Measurements from ENCODE around the gene CTNNA3.
"Not testable (repeated sequence)": the region's sequence is repeated elsewhere in the genome, so short reads cannot be mapped to it uniquely, and the experiment has no call there.

CTNNA3 gene

DNA sequence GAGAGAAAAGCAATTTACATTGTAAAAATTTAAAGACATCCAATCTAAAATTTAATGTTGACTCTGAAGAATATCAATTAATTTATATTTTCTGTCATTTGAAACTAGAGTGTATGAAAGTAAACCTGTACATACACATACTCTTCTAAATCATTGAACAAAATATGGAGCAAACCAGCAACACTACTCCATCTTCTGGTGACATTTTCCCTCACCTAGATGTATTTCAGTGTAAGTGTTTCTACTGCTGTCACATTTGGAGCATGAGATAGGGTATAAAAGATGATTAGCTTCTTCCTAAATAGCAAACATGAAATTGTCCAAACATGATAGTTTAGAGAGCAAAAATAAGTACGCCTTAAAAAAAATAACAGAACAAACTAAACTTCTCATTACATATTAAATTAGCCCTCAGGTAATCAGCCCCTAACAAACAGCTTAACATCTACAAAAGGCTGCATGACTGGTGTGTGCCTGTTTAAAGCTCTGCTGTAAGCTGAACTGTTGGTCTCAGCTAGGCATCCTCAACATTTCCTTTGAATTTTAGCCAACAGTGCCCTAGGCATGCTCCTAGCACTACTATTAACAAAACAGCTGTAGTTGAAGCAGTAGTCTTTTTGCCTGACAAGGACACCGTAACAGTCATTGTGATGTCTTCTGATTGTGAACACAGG, 189.8 kb downstream of the CTNNA3 start:
- no peak for DNase-seq (ENCODE audit: low spot score)

DNA sequence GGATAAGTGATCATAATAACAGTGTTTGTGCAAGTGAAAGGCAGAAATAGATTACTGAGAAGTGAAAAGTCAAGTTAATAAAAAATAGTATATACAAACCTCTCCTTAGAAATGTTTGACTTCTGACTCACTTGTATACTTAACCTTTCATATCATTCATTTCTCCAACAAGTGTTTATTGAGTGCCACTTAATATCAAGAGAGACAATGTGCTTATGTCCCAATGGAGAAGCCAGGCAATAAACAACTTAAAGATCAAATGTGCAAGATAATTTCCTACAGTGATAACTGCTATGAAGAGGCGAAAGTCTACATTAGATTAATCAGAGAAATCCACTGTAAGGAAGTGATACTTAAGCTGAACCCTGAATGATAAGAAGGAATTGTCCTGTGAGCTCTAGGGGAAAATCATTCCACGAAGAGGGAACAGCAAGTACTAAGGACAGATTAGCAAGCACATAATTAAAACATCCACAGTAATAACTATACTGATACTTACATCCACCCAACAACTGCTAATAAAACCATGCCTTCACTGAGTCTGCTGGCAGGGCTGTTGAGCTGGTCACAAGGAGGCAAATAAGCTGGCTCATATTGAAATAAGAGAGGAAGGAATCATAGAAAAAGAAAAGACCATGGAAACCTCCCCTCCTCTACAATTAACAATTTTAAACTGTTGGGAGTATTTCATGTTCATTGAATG, 203.5 kb downstream of the CTNNA3 start:
- no peak for DNase-seq (ENCODE audit: low spot score)

DNA sequence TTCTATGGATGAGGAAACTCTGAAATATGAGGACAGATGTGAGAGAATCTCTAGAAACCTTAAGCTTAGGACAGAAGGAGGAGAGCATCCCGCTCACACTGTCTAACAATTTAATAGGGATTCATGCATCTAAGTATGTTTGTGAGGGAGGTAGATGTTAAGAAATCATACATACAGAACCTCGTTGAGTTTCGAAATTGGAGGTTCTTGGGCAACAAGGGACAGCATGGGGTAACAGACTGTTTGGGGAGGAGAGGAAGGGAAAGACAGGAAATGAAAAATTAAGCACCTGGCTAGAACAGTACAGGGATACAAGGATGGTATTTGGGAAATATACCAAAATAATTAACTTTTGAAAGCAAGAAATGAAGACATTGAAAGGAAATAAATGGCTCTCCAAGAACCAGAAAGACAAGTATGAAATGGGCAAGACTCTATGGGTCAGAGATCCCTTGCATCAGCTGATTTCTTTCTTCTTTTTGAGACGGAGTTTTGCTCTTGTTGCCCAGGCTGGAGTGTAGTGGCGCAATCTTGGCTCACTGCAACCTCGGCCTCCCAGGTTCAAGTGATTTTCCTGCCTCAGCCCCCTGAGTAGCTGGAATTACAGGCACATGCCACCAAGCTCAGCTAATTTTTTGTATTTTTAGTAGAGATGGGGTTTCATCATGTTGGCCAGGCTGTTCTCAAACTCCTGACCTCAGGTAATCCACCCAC, 207.9 kb downstream of the CTNNA3 start:
- DNase-seq (ENCODE audit: low spot score), result no peak

DNA sequence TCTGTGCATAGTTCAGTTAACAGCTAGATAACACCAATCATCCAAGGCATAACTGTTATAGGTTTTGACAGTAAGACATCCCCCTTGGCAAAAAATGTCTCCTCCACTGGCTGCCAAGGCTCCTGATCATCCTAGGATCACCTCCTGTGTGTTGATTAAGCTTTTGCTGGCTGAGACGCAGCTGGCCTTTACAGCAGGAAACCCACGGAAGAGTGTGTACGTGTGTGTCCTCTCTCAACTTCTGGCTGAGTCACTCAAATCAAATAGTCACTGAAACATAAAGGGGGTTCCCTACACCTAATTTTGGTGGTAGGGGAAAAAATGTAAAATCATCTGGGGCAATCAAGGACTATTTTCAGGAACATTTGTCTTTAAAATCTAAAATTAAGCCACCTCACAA, 208.8 kb downstream of the CTNNA3 start:
- no peak for DNase-seq (ENCODE audit: low spot score)

DNA sequence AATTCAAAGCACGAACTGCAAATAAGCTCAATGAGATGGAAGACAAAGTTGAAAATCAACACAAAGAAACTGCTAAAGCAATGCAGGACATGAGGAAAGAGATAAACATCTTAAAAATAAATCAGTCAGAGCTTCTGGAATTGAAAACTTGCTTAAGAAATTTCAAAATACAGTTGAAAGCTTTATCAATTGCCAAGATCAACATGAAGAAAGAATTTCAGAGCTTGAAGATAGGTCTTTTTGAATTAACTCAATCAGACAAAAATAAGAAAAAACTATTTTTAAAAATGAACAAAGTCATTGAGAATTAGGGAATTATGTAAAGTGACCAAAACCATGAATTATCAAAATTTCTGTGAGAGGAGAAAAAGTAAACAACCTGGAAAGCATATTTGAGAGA, 218.1 kb downstream of the CTNNA3 start:
- DNase-seq (ENCODE audit: low spot score), result no peak

DNA sequence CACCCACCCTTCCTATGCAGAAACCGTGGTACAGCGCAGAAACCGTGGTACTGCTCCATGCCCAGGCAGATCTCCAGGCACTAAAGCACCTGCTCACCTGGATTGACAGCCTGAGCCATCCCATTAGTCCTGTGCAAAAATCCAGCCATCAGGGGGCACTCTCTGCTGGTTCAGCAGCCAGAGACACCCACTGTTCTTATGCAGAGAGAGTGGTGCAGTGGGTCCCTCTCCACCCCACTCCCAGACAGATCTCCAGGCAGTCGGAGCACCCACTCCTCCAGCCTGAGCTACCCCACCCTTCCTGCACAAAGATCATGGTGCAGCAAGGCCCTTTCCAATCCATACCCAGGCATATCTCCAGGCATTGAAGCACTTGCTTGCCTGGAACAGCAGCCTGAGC, 219.8 kb downstream of the CTNNA3 start:
- no peak for DNase-seq (ENCODE audit: low spot score)

DNA sequence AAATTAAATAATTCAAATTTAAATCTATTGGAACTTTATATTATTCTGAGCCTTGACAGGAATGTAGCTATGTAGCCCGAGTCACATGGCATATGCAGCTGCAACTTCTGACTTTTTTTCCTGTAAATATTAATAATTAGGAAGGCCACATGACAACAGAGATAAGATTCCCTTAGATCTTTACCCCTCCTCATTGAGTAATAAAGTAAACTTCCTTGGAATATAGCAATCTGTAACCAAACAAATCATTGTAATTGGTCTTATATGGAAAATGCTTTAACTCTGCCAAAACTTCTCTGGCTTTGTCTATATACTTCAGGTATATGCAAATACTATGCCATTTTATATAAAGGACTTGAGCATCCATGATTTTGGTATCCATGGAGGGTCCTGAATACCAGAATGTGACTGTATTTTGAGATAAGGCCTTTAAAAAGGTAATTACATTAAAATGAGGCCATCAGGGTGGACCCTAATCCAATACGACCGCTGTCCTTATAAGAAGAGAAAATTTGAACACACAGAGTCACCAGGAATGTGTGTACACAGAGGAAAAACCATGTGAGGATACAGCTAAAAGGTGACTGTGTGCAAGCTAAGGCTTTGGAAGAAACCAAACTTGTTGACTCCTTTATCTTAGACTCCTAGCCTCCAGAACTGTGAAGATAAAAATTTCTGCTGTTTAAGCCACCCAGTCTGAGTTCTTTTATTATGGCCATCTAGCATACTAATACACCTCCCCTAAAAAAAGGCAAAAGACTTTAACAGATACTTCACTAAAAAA, 222.0 kb downstream of the CTNNA3 start:
- DNase-seq (ENCODE audit: low spot score), result no peak

DNA sequence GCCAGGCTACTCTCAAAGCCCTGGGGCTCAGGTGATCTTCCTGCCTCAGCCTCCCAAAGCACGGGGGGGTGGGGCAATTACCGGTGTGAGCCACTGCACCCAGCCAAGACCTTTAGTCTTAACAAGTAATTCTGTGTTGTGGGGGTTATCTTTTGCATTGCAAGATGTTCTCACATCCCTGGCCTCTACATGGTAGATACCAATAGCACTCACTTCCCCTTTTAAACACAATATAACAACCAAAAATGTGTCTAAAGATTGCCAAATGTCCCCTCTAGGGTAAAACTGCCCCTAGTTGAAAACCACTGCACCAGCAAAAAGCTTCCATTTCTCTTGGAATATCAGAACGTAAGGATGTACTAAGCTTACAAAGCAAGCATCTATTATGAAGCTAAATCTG, 225.0 kb downstream of the CTNNA3 start:
- no peak for DNase-seq (ENCODE audit: low spot score)

DNA sequence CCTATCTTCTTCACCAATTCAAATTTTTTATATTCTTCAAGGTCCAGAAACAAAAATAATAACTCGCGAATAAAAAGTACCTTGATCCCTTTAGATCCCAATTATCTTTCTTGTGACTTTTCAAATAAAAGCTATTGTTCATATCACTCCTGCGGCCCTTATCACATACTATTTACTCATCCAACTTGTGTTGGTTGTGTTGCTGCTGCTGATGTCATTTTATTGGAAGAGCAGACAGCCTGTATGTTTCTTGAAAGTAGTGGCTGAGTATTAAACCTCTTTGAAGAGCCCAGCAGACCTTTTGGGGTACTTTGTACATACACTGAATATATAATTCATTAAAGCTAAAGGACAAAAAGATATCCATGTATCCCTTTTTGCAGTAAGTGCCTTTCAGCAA, 231.7 kb downstream of the CTNNA3 start:
- no peak for DNase-seq (ENCODE audit: low spot score)

DNA sequence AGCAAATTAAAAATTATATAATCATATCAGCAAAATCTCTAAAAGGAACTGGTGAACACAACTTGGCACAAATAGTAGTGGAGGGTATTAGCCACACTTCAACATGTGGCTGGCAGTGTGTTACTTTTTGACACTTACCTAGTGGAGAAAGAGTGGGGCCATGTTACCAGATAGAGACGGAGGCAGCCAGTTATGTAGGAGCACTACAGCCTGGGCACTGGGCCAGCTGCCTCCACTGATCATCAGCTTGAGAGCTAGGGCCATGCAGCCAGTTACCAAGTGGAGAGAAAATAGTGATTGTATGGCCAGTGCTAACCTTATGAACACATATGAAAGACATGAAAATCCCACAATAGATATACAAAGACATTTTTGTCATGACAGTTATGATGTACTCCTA, 243.1 kb downstream of the CTNNA3 start:
- DNase-seq (ENCODE audit: low spot score), result no peak

DNA sequence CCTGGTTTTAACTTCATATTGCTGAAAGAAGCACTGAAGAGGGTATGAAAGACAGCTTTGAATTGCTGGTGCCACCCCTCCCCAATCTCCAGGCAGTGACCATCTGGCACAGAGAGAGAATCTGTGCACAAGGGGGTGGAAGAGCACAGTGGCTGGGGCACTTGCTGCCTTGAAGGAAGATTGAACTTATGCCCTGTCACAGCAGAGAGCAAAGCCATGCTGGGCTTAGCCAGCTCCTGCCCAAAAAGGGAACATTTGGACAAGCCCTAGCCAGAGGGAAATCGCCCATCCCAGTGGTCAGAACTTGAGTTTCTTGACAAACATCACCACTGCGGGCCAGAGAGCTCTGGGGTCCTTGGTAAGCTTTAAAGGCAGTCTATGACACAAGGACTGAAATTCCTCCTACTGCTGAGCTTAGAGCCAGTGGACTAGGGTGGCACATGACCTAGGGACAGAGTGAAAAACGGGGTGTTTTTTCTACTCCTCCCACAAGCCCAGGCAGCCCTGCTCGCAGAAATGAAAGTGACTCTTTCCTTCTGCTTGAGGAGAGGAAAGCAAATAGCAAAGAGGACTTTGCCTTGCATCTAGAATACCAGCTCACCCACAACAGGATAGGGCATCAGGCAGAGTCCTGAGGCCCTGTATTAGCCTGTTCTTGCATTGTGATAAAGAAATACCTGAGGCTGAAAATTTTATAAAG, 257.2 kb downstream of the CTNNA3 start:
- DNase-seq (ENCODE audit: low spot score), result no peak

DNA sequence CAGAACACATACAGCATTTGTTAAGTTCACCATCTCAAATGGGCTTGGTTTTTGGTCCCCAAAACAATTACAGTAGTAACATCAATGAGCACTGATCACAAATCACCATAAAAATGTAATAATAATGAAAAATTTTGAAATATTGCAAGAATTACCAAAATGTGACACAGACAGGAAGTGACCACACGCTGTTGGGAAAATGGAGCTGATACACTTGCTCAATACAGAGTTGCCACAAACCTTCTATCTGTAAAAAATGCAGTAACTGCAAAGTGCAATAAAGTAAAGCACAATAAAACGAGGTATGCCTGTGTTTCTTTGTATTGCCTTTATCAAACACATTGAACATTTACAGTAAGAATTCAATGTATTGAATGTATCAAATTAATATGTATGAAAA, 262.7 kb downstream of the CTNNA3 start:
- no peak for DNase-seq (ENCODE audit: low spot score)

DNA sequence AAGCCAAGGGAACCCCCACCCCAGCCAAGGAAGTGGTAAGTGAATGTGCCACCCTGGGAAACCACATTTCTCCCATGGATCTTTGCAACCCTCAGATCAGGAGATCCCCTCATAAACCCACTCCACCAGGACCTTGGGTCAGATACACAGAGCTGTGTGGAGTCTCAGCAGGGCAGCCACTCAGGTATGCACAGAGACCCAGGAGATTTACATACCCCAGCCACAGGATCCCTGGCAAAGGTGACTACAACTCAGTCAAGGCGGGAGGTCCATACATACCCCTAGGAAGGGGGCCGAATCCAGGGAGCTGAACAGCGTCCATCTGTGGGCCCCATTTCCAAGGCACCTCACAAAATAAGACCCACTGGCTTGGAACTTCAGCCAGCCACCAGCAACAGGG, 293.4 kb downstream of the CTNNA3 start:
- no peak for DNase-seq (ENCODE audit: low spot score)

DNA sequence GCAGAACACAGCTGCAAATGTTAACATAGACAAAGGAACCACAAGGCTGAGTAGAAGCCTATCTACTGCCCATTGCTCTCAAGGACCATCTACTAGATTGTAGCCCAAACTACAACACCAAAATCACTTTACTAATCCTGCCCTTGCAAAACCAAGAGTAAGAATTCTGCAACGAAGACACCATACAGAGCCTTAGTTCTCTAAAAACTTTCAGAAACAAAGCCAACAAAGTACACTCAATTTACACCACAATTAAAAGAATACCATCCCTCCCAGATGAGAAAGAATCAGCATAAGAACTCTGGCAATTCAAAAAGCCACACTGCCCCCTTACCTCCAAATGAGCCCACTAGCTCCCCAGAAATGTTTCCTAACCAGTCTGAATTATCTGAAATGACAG, 294.3 kb downstream of the CTNNA3 start:
- DNase-seq (ENCODE audit: low spot score), result no peak

DNA sequence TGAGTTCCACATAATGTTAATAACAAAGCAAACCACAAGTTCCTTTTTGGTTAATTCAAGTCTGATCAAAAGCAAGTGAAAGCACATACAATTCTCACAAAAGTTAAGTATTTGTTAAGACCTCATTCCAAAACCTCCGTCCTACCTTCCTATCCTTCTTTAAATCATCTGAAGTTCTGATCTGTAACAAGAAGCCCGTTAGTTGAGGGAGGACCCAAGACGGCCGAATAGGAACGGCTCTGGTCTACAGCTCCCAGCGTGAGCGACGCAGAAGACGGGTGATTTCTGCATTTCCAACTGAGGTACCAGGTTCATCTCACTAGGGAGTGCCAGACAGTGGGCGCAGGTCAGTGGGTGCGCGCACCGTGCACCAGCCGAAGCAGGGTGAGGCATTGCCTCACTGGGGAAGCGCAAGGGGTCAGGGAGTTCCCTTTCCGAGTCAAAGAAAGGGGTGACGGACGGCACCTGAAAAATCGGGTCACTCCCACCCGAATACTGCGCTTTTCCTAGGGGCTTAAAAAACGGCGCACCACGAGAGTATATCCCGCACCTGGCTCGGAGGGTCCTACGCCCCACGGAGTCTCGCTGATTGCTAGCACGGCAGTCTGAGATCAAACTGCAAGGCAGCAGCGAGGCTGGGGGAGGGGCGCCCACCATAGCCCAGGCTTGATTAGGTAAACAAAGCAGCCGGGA, 309.0 kb downstream of the CTNNA3 start:
- DNase-seq (ENCODE audit: low spot score), result not testable (repeated sequence)

DNA sequence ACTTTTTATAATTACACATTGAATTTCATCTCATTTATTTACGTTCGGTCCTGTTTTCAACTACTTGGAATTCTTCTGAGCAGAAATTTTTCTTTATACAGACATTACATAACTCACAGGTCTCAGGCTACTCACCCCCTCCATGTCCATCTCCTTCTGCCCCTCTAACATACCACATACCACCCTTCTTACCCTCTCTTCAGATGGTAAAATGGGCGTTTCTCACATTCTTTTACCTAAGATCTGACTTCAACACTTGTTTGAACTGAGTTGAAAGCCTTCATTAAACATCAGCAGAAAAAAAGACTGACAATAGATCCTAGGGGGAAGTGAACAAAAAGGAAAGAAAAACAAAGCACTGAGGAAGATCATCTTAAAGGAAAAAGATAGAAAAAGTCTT, 309.7 kb downstream of the CTNNA3 start:
- no peak for DNase-seq (ENCODE audit: low spot score)

DNA sequence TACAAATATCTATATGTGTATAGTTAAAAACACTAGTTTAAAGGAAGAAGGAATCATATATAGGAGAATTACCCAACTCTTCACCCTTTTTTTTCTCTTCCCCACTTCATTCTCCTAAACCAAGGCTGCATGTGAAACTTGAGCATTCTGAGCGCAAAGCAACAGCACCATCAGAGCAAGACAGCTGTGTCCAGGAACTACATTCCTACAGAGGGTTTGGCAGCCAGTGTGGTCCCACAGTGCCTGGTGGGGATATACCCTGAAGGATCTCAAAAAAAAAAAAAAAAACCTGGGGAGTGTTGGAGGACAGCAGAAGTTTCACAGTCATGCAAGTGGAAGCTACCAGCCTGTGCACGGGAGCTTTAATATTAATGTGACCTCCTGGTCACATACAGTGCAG, 310.4 kb downstream of the CTNNA3 start:
- DNase-seq (ENCODE audit: low spot score), result no peak

DNA sequence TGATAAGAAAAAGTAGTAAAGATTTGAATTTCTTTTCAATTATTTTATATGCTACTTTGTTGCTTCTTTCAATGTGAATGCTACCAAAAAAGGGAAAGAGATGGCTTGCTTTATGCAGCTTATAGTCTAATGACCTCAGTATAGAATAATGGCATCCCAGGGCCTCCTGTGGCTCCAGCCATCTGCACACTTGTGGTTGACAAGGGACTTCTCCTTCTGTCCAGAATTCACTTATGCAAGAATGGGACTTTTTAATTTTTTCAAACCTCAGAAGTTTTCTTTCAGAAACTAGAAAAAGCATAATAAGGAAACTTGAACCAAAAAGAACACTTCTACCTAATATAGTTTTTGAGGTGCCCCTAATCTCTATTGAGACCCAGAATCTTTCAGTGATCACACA, 310.9 kb downstream of the CTNNA3 start:
- DNase-seq (ENCODE audit: low spot score), result no peak

DNA sequence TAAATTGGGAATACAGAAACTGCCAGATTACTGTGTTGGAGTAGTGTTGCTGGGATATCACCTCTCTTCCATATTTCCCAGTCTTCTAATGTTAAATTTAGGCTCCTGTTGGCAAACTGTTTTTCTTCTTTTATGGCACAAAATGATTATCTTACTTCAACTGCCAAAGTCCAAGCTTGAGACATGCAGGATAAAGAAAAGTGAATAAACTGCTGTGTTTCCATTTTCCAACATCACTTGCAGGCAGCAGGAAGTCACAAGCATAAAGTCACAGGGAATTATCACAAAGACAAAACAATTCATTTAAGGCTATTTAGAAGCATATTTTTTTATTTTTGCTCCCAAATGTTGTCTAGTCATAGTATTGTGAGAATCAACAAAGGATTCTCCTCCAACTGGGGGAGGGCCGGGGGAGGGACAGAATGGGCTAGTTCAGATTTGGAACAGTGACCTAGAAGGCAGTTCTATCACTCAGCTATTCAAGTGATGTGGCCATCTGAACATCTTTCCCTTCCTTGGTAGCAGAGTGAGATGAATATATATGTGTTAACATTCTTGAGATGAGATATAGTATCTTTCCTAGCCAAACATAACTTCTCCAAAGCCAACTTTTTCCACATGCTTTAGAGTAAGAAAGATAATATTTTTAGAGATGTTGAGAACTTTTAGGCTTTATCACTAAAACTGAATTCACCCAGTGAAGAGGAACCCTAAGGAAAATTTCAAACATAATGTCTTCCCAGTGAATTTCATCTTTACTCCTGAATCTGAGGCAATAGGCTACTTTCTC, 364.7 kb downstream of the CTNNA3 start:
- no peak for DNase-seq (ENCODE audit: low spot score)

Data from ecto neural progenitor cell (in vitro differentiated cells).